Stomach smooth muscle (tissue), 2 donors: Measurements from ENCODE around the gene PTPRJ.

ENCODE experiments used
- H3K27ac ChIP-seq: one replicate; pipeline ENCODE4 v1.7.0; 2013; ENCODE audit warnings: mild to moderate bottlenecking, low read length, inconsistent platforms
- H3K27me3 ChIP-seq, 2 donors: one replicate each; pipeline ENCODE4 v1.7.0; 2013; ENCODE audit warnings: low read length in 2 of 2; ENCODE audit not compliant: insufficient read depth in 2 of 2, control insufficient read depth in 1 of 2
- H3K36me3 ChIP-seq, 2 donors: one replicate each; pipeline ENCODE4 v1.7.0; 2013; ENCODE audit warnings: low read length in 2 of 2; ENCODE audit not compliant: control insufficient read depth in 2 of 2, insufficient read depth in 2 of 2
- H3K4me1 ChIP-seq: one replicate; pipeline ENCODE4 v1.7.0; 2013; ENCODE audit warnings: low read length; ENCODE audit not compliant: control insufficient read depth, insufficient read depth
- H3K4me3 ChIP-seq, 2 donors: one replicate each; pipeline ENCODE4 v1.7.0; 2013; ENCODE audit warnings: low read length in 2 of 2
- H3K9ac ChIP-seq, 2 donors: one replicate each; pipeline ENCODE4 v1.7.0; 2013; ENCODE audit warnings: low read length in 2 of 2, mild to moderate bottlenecking in 1 of 2
- H3K9me3 ChIP-seq, 2 donors: one replicate each; pipeline ENCODE4 v1.7.0; 2013; ENCODE audit warnings: low read length in 2 of 2; ENCODE audit not compliant: control insufficient read depth in 2 of 2
- donor health status: healthy.
- donor health status: Pancreatic carcinoma.

Gene PTPRJ

GRCh38 chr11:48056325-48057183, 76.2 kb downstream of the PTPRJ start:
- Histone ChIP-seq H3K36me3 (no peaks in the 10 kb centered on the region), H3K27ac (no peak overlapping the region), H3K4me3 (no peak overlapping the region), H3K9ac (no peak overlapping the region), H3K9me3 (no peaks in the 10 kb centered on the region), H3K4me1 (peaks cover 20% of the 10 kb centered on the region), H3K27me3 (no peaks in the 10 kb centered on the region)

DNA sequence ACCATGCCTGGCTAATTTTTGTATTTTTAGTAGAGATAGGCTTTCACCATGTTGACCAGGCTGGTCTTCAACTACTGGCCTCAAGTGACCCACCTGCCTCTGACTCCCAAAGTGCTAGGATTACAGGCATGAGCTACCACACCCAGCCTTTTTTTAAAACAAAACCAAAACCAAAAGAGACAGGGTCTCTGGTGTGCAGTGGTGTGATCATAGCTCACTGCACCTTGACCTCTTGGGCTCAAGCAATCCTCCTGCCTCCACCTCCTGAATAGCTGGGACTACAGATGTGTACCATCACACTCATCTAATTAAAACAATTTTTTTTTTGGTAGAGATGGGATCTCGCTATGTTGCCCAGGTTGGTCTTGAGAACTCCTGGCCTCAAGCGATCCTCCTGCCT, 77.7 kb downstream of the PTPRJ start:
- Histone ChIP-seq H3K4me3 (no peak overlapping the region), H3K27ac (no peak overlapping the region), H3K36me3 (no peaks in the 10 kb centered on the region), H3K27me3 (no peaks in the 10 kb centered on the region), H3K9me3 (no peaks in the 10 kb centered on the region), H3K4me1 (peaks cover 15% of the 10 kb centered on the region), H3K9ac (no peak overlapping the region)

DNA sequence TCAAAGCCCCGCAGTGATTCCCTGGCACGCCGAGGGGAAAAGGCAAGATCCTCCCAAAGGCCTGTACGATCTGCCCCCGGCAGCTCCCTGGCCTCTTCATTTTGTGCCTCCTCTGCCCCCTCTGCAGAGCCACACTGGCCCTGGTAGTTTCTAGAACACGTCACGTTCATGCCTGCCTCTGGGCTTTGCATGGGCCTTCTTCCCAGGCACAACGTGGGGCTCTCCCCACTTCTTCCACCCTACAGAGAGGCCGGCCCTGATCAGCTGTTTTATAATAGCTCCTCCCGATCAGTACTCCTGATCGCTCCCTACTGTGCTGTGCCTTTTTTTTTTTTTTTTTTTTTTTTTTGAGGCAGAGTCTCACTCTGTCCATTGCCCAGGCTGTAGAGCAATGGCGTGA, 78.4 kb downstream of the PTPRJ start:
- Histone ChIP-seq H3K27ac (no peak overlapping the region), H3K27me3 (no peaks in the 10 kb centered on the region), H3K4me3 (no peak overlapping the region), H3K9me3 (no peaks in the 10 kb centered on the region), H3K36me3 (no peaks in the 10 kb centered on the region), H3K4me1 (peaks cover 21% of the 10 kb centered on the region), H3K9ac (no peak overlapping the region)

DNA sequence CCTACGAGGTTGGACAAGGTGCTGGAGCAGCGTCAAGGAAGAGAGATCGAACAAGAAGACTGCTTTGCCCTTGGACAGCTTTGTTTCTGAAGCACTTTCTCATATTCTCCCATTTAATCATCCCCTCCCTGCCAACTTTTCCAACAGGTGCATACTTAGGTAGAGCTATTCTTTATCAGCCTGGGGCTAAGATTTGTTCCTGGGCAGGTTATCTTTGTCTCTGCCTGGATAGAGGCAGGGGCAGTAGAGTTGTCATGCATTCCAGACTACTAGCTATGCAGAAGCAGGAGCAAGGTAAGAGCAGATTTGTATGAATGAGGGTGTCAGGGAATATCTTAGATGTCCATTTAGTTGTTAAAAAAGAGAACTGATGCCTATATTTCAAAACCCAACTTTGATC, 82.3 kb downstream of the PTPRJ start:
- no peaks in the 10 kb centered on the region for H3K9me3 ChIP-seq
- H3K36me3 ChIP-seq: no peaks in the 10 kb centered on the region
- H3K27me3 ChIP-seq: no peaks in the 10 kb centered on the region
- H3K27ac ChIP-seq: no peak overlapping the region
- peaks cover 20% of the 10 kb centered on the region for H3K4me1 ChIP-seq
- H3K9ac ChIP-seq: no peak overlapping the region
- H3K4me3 ChIP-seq: no peak overlapping the region

GRCh38 chr11:48063424-48063978, 83.1 kb downstream of the PTPRJ start:
- Histone ChIP-seq H3K9me3 (no peaks in the 10 kb centered on the region), H3K9ac (no peak overlapping the region), H3K36me3 (no peaks in the 10 kb centered on the region), H3K4me3 (peak overlapping the region in 1 of 2 donors; percentile 47), H3K27ac (peak overlapping the region; percentile 49), H3K27me3 (no peaks in the 10 kb centered on the region), H3K4me1 (peaks cover 17% of the 10 kb centered on the region)

DNA sequence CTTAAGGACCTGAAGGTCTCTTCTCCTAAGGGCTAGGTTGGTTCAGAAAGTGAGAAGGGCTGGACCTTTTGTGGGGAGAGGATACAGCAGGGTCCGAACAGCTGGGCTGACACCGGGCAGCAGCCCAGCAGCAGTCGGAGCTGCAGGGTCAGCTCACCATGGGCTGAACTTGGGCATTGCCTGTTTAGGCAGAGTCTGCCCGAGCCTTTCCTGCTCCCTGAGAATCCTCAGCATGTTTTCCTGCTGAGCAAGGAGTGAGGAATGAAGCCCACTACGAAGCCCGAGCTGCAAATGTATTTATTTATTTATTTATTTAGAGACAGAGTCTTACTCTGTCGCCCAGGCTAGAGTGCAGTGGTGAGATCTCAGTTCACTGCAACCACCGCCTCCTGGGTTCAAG, 83.9 kb downstream of the PTPRJ start:
- peak overlapping the region; percentile 49 for H3K27ac ChIP-seq
- no peaks in the 10 kb centered on the region for H3K36me3 ChIP-seq
- H3K9me3 ChIP-seq: no peaks in the 10 kb centered on the region
- H3K27me3 ChIP-seq: no peaks in the 10 kb centered on the region
- peak overlapping the region in 1 of 2 donors; percentile 47 for H3K4me3 ChIP-seq
- peaks cover 17% of the 10 kb centered on the region for H3K4me1 ChIP-seq
- peak overlapping the region; percentile 6 to 31 for H3K9ac ChIP-seq

DNA sequence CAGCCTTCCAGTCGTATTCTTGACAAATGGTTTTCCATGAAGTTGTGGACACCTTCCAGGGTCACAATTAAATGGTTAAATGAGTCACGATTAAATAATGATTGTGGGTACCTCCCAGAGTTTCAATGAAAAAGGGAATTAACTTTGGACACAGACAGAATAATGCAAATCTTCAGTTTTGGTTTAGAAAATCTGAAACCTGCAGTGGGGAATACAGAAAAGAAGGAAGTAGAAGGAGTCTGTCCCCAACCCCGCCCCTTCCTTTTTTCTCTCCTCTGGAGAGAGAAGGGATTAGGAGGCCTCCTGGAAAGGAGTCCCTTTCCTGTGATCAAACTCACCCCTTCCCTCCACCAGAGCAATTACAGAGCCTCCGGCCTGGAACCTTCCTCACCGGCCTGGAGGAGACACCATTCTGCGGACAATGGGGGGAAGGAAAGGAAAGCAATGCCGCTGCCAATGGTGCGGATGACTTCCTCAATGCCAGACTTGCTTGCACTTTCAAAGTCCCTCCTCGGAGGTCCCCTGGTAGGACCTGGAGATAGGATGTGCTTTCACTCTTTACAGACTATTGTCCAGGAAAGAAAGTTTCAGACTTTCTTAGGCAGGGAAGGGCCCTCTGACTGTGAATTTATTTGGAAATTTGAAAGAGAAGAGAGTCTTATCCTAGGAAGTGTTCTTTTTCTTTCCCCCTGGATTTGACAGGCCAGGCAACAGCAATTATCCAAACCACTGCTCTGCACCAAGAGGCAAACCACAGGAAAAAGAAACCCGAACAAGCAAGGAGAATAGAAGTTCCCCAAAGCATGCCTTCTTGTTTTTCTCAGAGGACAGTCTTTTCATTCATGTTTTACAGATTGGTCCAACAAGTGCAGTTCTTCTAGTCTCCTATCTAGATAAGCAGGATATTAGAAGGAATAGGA, 86.8 kb downstream of the PTPRJ start:
- Histone ChIP-seq H3K4me3 (no peak overlapping the region), H3K27ac (no peak overlapping the region), H3K36me3 (no peaks in the 10 kb centered on the region), H3K9ac (no peak overlapping the region), H3K27me3 (no peaks in the 10 kb centered on the region), H3K9me3 (no peaks in the 10 kb centered on the region), H3K4me1 (peaks cover 17% of the 10 kb centered on the region)

DNA sequence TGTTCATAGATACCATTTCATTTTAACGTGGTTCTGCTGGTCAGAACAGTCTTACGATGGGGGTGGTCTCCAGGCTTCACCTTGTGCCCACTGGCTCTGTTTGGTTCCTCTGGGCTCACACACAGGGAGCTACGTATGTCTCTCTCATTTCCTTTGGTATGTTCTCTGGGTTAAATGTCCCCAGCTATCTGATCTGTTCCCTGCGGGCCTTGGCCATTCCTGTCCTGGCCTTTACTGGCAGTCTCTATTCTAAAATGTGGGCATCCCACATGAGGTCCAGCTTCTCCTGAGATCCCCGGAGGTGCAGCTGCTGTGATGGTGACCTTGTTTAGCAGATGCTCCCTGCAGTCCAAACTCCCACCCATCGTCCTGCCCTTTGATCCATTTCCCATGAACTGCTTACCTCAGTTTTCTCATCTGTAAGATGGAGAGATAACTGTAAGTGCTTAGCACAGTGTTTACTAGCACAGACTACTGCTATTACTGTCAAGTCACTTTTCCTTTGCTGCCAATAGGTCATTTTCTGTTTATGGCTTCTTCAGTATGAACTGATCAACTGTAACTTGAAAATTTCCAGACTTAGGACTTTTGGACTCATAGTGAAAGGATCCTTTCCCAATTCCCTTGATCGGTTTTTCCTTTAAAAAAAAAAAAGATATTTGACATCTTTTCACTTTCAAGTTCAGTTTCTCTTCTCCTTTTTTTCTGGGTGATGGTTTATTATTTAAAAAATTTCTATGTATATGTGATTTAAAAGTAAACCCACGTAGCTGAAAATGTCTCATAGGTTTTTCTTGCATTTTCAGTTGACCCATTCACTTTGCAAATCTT, 92.9 kb downstream of the PTPRJ start:
- no peaks in the 10 kb centered on the region for H3K27me3 ChIP-seq
- H3K27ac ChIP-seq: no peak overlapping the region
- H3K9me3 ChIP-seq: no peaks in the 10 kb centered on the region
- no peaks in the 10 kb centered on the region for H3K4me1 ChIP-seq
- H3K4me3 ChIP-seq: no peak overlapping the region
- H3K9ac ChIP-seq: no peak overlapping the region
- no peaks in the 10 kb centered on the region for H3K36me3 ChIP-seq

GRCh38 chr11:48074425-48075181, 94.2 kb downstream of the PTPRJ start:
- no peaks in the 10 kb centered on the region for H3K27me3 ChIP-seq
- no peak overlapping the region for H3K9ac ChIP-seq
- H3K36me3 ChIP-seq: no peaks in the 10 kb centered on the region
- H3K9me3 ChIP-seq: no peaks in the 10 kb centered on the region
- no peaks in the 10 kb centered on the region for H3K4me1 ChIP-seq
- H3K27ac ChIP-seq: no peak overlapping the region
- H3K4me3 ChIP-seq: no peak overlapping the region
